ENCODE data around the gene IL20RB.
A peak's percentile ranks its signal among the peaks of the same experiment; 100 is the strongest.
"Not testable (repeated sequence)": the region's sequence is repeated elsewhere in the genome, so short reads cannot be mapped to it uniquely, and the experiment has no call there.

The IL20RB gene

DNA sequence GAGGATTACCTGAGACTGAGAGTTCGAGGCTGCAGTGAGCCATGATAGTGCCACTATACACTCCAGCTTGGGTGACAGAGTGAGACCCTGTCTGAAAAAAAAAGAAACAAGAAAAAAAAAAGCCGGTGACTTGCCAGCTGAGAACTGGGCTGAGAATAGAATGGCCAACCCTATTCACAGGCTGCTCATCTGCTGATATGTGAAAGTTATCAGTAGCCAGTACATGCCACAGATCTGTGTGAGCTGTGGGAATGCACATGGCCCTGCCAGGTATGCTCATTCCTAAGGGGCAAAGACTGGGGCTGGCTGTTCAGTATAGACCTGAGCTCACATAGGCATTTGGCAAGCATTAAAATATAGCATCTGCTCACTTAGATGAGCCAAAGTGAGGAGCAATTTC, 30.9 kb downstream of the IL20RB start:
- H3K36me3 ChIP-seq (ENCODE audit: control insufficient read depth in 1 of 2, insufficient read depth in 2 of 2, low read length in 2 of 2): no peaks in the 10 kb centered on the region
- H3K27me3 ChIP-seq (ENCODE audit: low read depth, low read length): no peaks in the 10 kb centered on the region
- H3K27ac ChIP-seq (ENCODE audit: low read length): no peak overlapping the region
- no peaks in the 10 kb centered on the region for H3K9me3 ChIP-seq (ENCODE audit: control insufficient read depth in 1 of 2, low read length in 2 of 2)
- no peaks in the 10 kb centered on the region for H3K4me1 ChIP-seq (ENCODE audit: control insufficient read depth in 1 of 2, insufficient read depth in 2 of 2, low read length in 2 of 2)
- no peak overlapping the region for H3K4me3 ChIP-seq (ENCODE audit: low read depth in 1 of 2, low read length in 2 of 2)

DNA sequence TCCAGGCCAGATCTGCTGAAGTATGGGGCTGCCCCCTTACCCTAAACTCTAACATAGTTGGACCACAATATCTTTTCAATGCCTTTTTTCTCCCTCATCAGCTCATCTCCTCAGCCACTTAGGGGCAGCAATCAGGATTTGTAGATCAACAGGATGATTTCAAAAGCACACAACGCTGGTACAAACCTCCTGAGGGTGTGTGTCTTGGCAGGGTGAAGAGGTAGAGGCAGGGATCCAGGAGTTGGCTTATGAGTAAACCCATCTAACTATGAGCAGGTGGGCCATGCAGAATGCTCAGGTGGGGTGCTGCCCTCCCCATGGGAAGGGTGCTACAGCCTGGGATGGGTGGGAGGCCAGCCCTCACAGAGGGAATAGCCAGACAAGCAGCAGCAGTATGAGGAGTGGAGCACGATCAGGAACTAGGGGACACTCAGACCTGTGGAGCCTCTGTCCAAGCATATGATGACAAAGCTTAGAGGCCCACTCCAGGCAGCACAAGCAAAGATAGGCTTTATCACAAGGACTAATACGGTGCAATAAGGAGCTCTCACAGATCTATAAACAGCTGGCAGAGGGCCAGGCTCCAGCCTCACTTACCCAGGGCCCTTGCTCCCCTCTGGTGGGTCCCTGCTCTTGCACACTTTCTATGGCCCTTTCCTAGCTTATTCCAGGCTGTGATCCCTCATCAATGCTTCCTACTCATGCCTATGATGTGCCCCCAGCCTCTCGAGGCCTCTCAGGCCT, 32.2 kb downstream of the IL20RB start:
- Histone ChIP-seq H3K27ac (ENCODE audit: low read length) (no peak overlapping the region), H3K36me3 (ENCODE audit: control insufficient read depth in 1 of 2, insufficient read depth in 2 of 2, low read length in 2 of 2) (no peaks in the 10 kb centered on the region), H3K4me3 (ENCODE audit: low read depth in 1 of 2, low read length in 2 of 2) (no peak overlapping the region), H3K9me3 (ENCODE audit: control insufficient read depth in 1 of 2, low read length in 2 of 2) (no peaks in the 10 kb centered on the region), H3K4me1 (ENCODE audit: control insufficient read depth in 1 of 2, insufficient read depth in 2 of 2, low read length in 2 of 2) (peaks cover 0 to 6% of the 10 kb centered on the region in 2 donors), H3K27me3 (ENCODE audit: low read depth, low read length) (no peaks in the 10 kb centered on the region)

DNA sequence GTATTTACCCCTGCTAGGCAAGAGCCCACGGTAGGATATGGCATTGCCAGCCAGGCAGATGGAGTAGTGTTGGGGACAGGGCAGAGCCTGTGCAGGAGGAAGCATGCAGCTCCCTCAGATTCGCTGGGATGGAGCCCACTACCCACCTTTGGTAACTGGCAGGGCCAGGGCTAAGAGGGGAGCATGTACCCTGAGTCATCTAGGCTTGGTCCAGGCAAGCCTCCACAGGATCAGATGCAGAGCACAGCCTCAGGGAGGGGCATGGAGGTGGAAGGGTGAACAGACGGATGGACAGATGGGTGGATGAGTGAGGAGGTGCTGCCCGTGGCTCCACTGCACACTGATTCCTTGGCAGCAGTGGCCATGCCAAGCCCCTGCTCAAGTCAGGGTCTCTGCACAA, 33.0 kb downstream of the IL20RB start:
- H3K4me3 ChIP-seq (ENCODE audit: low read depth in 1 of 2, low read length in 2 of 2): no peak overlapping the region
- no peaks in the 10 kb centered on the region for H3K9me3 ChIP-seq (ENCODE audit: control insufficient read depth in 1 of 2, low read length in 2 of 2)
- no peaks in the 10 kb centered on the region for H3K36me3 ChIP-seq (ENCODE audit: control insufficient read depth in 1 of 2, insufficient read depth in 2 of 2, low read length in 2 of 2)
- H3K27ac ChIP-seq (ENCODE audit: low read length): no peak overlapping the region
- no peaks in the 10 kb centered on the region for H3K27me3 ChIP-seq (ENCODE audit: low read depth, low read length)
- H3K4me1 ChIP-seq (ENCODE audit: control insufficient read depth in 1 of 2, insufficient read depth in 2 of 2, low read length in 2 of 2): peaks cover 0 to 6% of the 10 kb centered on the region in 2 donors

DNA sequence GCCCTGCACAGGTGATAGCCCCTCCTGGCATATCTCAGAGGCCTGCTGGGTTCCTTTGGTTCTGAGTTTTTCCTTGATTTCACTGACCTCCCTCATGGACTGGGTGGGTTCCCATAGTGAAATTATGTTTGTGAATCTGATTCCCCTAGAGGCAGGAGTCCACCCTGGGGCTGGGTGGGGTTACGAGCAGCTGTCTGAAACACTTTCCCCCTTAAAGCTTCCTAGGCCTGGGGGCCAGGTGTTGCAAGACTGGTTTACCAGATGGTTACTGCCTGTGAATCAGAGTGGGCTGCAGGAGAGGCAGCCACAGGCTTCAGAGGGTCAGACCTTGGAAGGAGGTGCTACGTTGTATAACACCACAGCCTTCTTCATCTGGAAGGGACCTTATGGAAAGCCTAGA, 34.3 kb downstream of the IL20RB start:
- peaks cover 0 to 6% of the 10 kb centered on the region in 2 donors for H3K4me1 ChIP-seq (ENCODE audit: control insufficient read depth in 1 of 2, insufficient read depth in 2 of 2, low read length in 2 of 2)
- no peaks in the 10 kb centered on the region for H3K9me3 ChIP-seq (ENCODE audit: control insufficient read depth in 1 of 2, low read length in 2 of 2)
- no peak overlapping the region for H3K4me3 ChIP-seq (ENCODE audit: low read depth in 1 of 2, low read length in 2 of 2)
- no peak overlapping the region for H3K27ac ChIP-seq (ENCODE audit: low read length)
- H3K27me3 ChIP-seq (ENCODE audit: low read depth, low read length): no peaks in the 10 kb centered on the region
- no peaks in the 10 kb centered on the region for H3K36me3 ChIP-seq (ENCODE audit: control insufficient read depth in 1 of 2, insufficient read depth in 2 of 2, low read length in 2 of 2)

DNA sequence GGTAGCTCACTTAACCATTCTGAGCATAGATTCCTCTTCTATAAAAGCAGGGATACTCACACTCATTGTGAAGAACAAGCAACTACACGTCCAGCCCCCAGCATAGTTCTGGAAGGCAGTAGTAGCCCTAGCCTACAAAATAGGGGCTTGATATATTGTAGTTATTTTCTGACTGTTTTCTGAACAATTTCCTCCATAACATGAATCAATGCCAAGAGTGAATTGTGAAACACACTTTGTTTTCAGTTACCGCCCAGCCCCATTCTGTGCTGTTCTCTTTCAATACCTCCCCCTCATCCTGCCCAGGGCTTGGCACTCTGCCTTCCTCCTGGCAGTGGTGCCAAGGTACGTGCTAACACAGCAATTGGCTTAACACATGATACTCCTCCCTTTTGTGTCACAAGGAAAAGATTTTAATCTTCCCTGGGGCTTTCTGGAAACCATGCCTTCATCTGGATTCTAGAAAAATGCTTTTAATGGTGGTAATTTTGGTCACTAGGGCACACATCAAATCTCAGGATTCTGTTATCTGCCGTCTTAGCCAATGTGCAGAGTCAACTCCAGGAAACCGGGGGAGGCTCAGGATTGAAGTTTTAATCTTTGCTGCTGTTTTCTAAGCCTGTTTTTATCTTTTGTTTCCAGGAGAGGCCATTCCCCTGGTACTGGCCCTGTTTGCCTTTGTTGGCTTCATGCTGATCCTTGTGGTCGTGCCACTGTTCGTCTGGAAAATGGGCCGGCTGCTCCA, 37.2 kb downstream of the IL20RB start:
- Histone ChIP-seq H3K27me3 (ENCODE audit: low read depth, low read length) (no peaks in the 10 kb centered on the region), H3K27ac (ENCODE audit: low read length) (peak overlapping the region; percentile 69), H3K4me1 (ENCODE audit: control insufficient read depth in 1 of 2, insufficient read depth in 2 of 2, low read length in 2 of 2) (peaks cover 0 to 6% of the 10 kb centered on the region in 2 donors), H3K36me3 (ENCODE audit: control insufficient read depth in 1 of 2, insufficient read depth in 2 of 2, low read length in 2 of 2) (no peaks in the 10 kb centered on the region), H3K4me3 (ENCODE audit: low read depth in 1 of 2, low read length in 2 of 2) (no peak overlapping the region), H3K9me3 (ENCODE audit: control insufficient read depth in 1 of 2, low read length in 2 of 2) (no peaks in the 10 kb centered on the region)

DNA sequence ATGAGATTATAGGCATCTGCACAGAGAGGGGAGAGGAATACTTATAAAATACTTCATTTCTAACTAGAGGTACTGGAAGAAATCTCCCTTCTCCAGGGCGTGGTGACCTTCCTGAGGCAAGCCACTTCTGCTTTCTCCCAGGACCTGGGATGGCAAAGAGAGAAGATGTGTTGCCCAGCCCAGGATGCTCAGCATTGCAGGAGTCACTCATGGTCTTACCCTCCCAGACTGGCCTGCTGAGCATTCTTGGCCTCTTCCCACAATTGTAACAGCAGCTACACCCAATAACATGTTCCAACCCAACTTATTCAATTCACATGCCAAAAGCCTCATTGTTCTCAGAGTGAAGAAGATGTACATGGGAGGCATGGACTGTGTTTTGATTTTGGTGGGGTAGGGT, 37.9 kb downstream of the IL20RB start:
- peaks cover 0 to 6% of the 10 kb centered on the region in 2 donors for H3K4me1 ChIP-seq (ENCODE audit: control insufficient read depth in 1 of 2, insufficient read depth in 2 of 2, low read length in 2 of 2)
- peak overlapping the region; percentile 69 for H3K27ac ChIP-seq (ENCODE audit: low read length)
- H3K36me3 ChIP-seq (ENCODE audit: control insufficient read depth in 1 of 2, insufficient read depth in 2 of 2, low read length in 2 of 2): no peaks in the 10 kb centered on the region
- H3K9me3 ChIP-seq (ENCODE audit: control insufficient read depth in 1 of 2, low read length in 2 of 2): no peaks in the 10 kb centered on the region
- H3K27me3 ChIP-seq (ENCODE audit: low read depth, low read length): no peaks in the 10 kb centered on the region
- H3K4me3 ChIP-seq (ENCODE audit: low read depth in 1 of 2, low read length in 2 of 2): no peak overlapping the region

DNA sequence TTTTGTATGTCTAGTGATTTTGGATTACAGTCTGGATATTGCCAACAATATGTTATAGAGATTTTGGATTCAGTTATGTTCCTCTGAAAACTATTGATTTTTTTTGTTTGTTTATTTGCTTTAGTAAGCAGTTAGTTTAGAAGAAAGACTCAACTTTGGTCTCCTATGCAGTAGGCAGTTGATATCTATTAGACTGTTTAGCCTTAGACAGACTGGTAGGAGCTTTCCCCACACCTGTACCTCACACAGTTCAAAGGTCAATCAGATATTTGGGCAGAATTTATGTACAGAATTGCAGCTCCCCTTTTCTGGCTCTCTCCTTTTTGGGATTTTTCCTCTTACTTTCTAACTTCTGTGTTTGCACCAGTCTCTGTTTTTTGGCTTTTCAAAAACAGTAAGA, 42.3 kb downstream of the IL20RB start:
- Histone ChIP-seq H3K9me3 (ENCODE audit: control insufficient read depth in 1 of 2, low read length in 2 of 2) (no peaks in the 10 kb centered on the region), H3K36me3 (ENCODE audit: control insufficient read depth in 1 of 2, insufficient read depth in 2 of 2, low read length in 2 of 2) (no peaks in the 10 kb centered on the region), H3K27me3 (ENCODE audit: low read depth, low read length) (no peaks in the 10 kb centered on the region), H3K4me1 (ENCODE audit: control insufficient read depth in 1 of 2, insufficient read depth in 2 of 2, low read length in 2 of 2) (no peaks in the 10 kb centered on the region), H3K4me3 (ENCODE audit: low read depth in 1 of 2, low read length in 2 of 2) (no peak overlapping the region), H3K27ac (ENCODE audit: low read length) (no peak overlapping the region)

DNA sequence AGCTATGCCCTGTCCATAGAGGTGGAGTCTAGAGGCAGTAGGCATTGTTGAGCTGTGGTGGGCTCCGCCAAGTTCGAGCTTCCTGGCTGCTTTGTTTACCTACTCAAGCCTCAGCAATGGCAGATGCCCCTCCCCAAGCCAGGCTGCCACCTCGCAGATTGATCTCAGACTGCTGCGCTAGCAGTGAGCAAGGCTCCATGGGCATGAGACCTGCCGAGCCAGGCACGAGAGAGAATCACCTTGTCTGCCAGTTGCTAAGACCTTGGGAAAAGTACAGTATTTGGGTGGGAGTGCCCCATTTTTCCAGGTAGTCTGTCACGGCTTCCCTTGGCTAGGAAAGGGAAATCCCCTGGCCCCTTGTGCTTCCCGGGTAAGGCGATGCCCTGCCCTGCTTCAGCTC, 49.6 kb downstream of the IL20RB start:
- H3K9me3 ChIP-seq (ENCODE audit: control insufficient read depth in 1 of 2, low read length in 2 of 2); H3K27ac ChIP-seq (ENCODE audit: low read length); H3K27me3 ChIP-seq (ENCODE audit: low read depth, low read length); H3K4me3 ChIP-seq (ENCODE audit: low read depth in 1 of 2, low read length in 2 of 2); H3K36me3 ChIP-seq (ENCODE audit: control insufficient read depth in 1 of 2, insufficient read depth in 2 of 2, low read length in 2 of 2); H3K4me1 ChIP-seq (ENCODE audit: control insufficient read depth in 1 of 2, insufficient read depth in 2 of 2, low read length in 2 of 2): not testable (repeated sequence)

DNA sequence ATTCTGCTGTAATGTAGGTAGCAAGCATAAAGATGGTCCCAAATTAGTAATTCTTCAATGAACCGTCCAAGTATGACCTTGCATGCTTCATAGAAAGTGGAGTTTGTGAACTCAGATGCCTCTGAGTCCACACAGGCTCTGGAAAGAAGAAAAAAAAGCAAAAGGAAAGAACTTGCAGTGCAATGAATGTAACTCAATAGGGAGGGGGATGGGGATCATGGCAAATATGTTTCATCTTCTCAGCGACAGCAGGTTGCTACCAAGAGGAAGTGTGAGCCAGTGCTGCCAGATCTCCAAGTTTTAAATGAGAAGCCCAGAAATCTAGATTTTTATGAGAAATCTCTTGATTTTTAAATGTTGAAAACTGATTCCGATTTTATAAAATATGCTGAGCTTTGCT, 50.3 kb downstream of the IL20RB start:
- Histone ChIP-seq H3K9me3 (ENCODE audit: control insufficient read depth in 1 of 2, low read length in 2 of 2) (no peaks in the 10 kb centered on the region), H3K27me3 (ENCODE audit: low read depth, low read length) (no peaks in the 10 kb centered on the region), H3K36me3 (ENCODE audit: control insufficient read depth in 1 of 2, insufficient read depth in 2 of 2, low read length in 2 of 2) (no peaks in the 10 kb centered on the region), H3K27ac (ENCODE audit: low read length) (no peak overlapping the region), H3K4me3 (ENCODE audit: low read depth in 1 of 2, low read length in 2 of 2) (no peak overlapping the region), H3K4me1 (ENCODE audit: control insufficient read depth in 1 of 2, insufficient read depth in 2 of 2, low read length in 2 of 2) (no peaks in the 10 kb centered on the region)

DNA sequence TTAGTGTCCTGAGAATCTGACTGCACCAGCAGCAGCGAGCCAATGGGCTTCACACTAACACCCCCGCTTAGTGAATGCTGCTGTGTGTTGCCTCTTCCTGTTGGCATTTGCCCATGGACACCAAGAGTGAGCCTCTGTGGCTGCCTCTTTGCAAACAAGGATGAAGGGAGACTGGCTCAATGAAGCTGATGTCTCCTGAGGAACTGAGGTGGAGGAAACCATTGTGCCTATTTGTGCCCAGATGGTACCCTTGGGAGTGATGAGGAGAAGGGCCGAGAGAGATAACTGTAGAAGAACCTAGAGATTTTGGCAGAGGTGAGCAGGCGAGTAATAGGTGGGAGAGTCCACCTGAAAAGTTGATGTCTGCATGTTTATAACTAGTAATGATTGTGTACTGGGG, 51.2 kb downstream of the IL20RB start:
- H3K27ac ChIP-seq (ENCODE audit: low read length): no peak overlapping the region
- no peaks in the 10 kb centered on the region for H3K27me3 ChIP-seq (ENCODE audit: low read depth, low read length)
- H3K4me3 ChIP-seq (ENCODE audit: low read depth in 1 of 2, low read length in 2 of 2): no peak overlapping the region
- H3K9me3 ChIP-seq (ENCODE audit: control insufficient read depth in 1 of 2, low read length in 2 of 2): no peaks in the 10 kb centered on the region
- H3K36me3 ChIP-seq (ENCODE audit: control insufficient read depth in 1 of 2, insufficient read depth in 2 of 2, low read length in 2 of 2): no peaks in the 10 kb centered on the region
- no peaks in the 10 kb centered on the region for H3K4me1 ChIP-seq (ENCODE audit: control insufficient read depth in 1 of 2, insufficient read depth in 2 of 2, low read length in 2 of 2)

DNA sequence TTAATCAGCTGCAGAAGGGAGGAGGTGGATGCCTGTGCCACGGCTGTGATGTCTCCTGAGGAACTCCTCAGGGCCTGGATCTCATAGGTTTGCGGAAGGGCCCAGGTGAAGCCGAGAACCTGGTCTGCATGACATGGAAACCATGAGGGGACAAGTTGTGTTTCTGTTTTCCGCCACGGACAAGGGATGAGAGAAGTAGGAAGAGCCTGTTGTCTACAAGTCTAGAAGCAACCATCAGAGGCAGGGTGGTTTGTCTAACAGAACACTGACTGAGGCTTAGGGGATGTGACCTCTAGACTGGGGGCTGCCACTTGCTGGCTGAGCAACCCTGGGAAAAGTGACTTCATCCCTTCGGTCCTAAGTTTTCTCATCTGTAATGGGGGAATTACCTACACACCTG, 52.4 kb downstream of the IL20RB start:
- Histone ChIP-seq H3K9me3 (ENCODE audit: control insufficient read depth in 1 of 2, low read length in 2 of 2) (no peaks in the 10 kb centered on the region), H3K4me1 (ENCODE audit: control insufficient read depth in 1 of 2, insufficient read depth in 2 of 2, low read length in 2 of 2) (peaks cover 0 to 4% of the 10 kb centered on the region in 2 donors), H3K36me3 (ENCODE audit: control insufficient read depth in 1 of 2, insufficient read depth in 2 of 2, low read length in 2 of 2) (no peaks in the 10 kb centered on the region), H3K27ac (ENCODE audit: low read length) (no peak overlapping the region), H3K4me3 (ENCODE audit: low read depth in 1 of 2, low read length in 2 of 2) (no peak overlapping the region), H3K27me3 (ENCODE audit: low read depth, low read length) (no peaks in the 10 kb centered on the region)
